Heart left ventricle (tissue), 13 donors: Measurements from ENCODE around the gene ABCA10.

ENCODE experiments used
- CTCF ChIP-seq, 12 donors: fragments of 200-600 bp; sonication (generic) in 4 of 12; IDR thresholded peaks; one replicate each; pipeline versions ENCODE4 v1.5.0 to v1.8.0; 2018 to 2022; ENCODE audit warnings: antibody characterized with exemption in 12 of 12, mild to moderate bottlenecking in 5 of 12
- POLR2A ChIP-seq, 2 donors: fragments of 450-650 bp; IDR thresholded peaks; one replicate each; pipeline ENCODE4 v1.6.1; 2017; ENCODE audit warnings: antibody characterized with exemption in 2 of 2, mild to moderate bottlenecking in 2 of 2, moderate library complexity in 2 of 2
- donor health status: ischemic (EF 13 %, LVEDD 7.1; RV severe dilation, severe dysfunction).
- donor health status: DM: no; HTN: yes; CAD: no.
- donor health status: DM: no; HTN: no; CAD: no.
- donor health status: ischemic (EF 25% LVEDD 6.9; RV normal size, moderate dysfunction).
- donor health status: ischemic (EF 25% LVEDD 5.7; RV mildly dilated, moderate dysfunction).
- donor health status: ischemic (EF 35%, LVEDD 5.7; RV mildly dilated, moderate dysfunction).
- donor health status: nonischemic (EF 11% LVEDD 7.7; RV severe dilation, severe dysfunction).
- donor health status: DM: yes; HTN: yes; CAD: no.
- donor health status: PGD.
- donor health status: ischemic (EF 29% LVEDD 5.4; RV normal size, mild dysfunction).
- donor health status: nonischemic (EF 23%, LVEDD 6.1; RV moderate dilation, normal function).

GRCh38 chr17:69230939-69231338 is 2.3 kb upstream of the ABCA10 start:
- TF ChIP-seq CTCF (IDR thresholded peaks at IDR 0.05) (no peak), POLR2A (IDR thresholded peaks at IDR 0.05) (no peak)
